ENCODE data around the gene TBC1D10B.

TBC1D10B gene

GRCh38 chr16:30372038-30372712 is 1.9 kb upstream of the TBC1D10B start:
- no peak for DNase-seq

GRCh38 chr16:30371248-30371816 is 1.0 kb upstream of the TBC1D10B start:
- no peak for DNase-seq

- no peak for DNase-seq
Observed at GRCh38 chr16:30369938-30370455, 297 bp downstream of the TBC1D10B start.

GRCh38 chr16:30369091-30369937 is 980 bp downstream of the TBC1D10B start:
- DNase-seq: no peak

GRCh38 chr16:30368792-30369090 is 1.6 kb downstream of the TBC1D10B start:
- no peak for DNase-seq

GRCh38 chr16:30368122-30368791 is 2.0 kb downstream of the TBC1D10B start:
- no peak for DNase-seq

- DNase-seq: no peak
Observed at GRCh38 chr16:30367349-30368009, 2.8 kb downstream of the TBC1D10B start.

- no peak for DNase-seq
Observed at GRCh38 chr16:30366511-30366910, 3.8 kb downstream of the TBC1D10B start.

- DNase-seq: no peak
Observed at GRCh38 chr16:30365200-30365599, 5.1 kb downstream of the TBC1D10B start.

- no peak for DNase-seq
Observed at GRCh38 chr16:30361180-30361579, 9.1 kb downstream of the TBC1D10B start.

GRCh38 chr16:30359871-30360170 is 10.5 kb downstream of the TBC1D10B start:
- no peak for DNase-seq

GRCh38 chr16:30358990-30359870 is 11.1 kb downstream of the TBC1D10B start:
- DNase-seq: no peak

- DNase-seq: no peak
Observed at GRCh38 chr16:30358577-30358936, 11.7 kb downstream of the TBC1D10B start.

GRCh38 chr16:30357715-30358576 is 12.3 kb downstream of the TBC1D10B start:
- no peak for DNase-seq

- DNase-seq: no peak
Observed at GRCh38 chr16:30357085-30357714, 13.1 kb downstream of the TBC1D10B start.

GRCh38 chr16:30356401-30357084 is 13.8 kb downstream of the TBC1D10B start:
- no peak for DNase-seq

GRCh38 chr16:30355954-30356308 is 14.4 kb downstream of the TBC1D10B start:
- DNase-seq: no peak

GRCh38 chr16:30355144-30355953 is 14.9 kb downstream of the TBC1D10B start, which contains the start of gene CD2BP2:
CD2BP2 (minus strand) TSS chr16:30355308; CDS start chr16:30354681, 627 bp downstream.
- peak; percentile 81 for DNase-seq

Measured in activated CD4-positive, alpha-beta T cell treated with anti-CD3 and anti-CD28 coated beads for 1 hour (primary cell).